ENCODE data around the gene CLIC3. TPM values are rescaled to one million over a fixed set of nuclear protein-coding genes. Genes with fewer than 3 reads are reported as not detected.

CLIC3 gene
- total RNA-seq, 1 donor: 2.5 TPM

DNA sequence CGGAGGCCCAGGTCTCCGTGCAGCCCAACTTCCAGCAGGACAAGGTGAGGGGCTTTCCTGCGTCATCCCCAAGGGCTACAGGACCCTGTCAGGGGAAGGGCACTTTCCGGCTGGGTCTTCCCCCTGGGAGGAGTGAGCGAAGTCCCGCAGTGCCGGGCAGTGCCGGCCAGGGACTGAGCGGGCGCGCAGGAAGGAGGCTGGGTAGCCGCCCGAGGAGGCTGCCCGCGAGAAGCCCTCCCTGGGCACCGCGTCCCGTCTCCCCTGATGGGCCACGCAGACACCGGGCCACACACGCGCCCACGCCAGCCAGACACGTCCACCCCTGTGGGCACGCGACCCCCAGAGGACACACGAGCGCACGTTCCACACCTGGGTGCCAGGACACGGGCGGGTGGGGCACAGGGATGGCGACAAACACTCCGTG, 18.7 kb downstream of the CLIC3 start:
- Histone ChIP-seq H3K36me3 (ENCODE audit: insufficient read depth, low read length) (no peaks in the 10 kb centered on the region), H3K4me3 (ENCODE audit: insufficient read depth, low read length) (peak overlapping the region; percentile 68), H2AFZ (ENCODE audit: low read length) (peak overlapping the region; percentile 74), H3K9me3 (ENCODE audit: low read depth, low read length) (no peaks in the 10 kb centered on the region), H3K27ac (ENCODE audit: low read depth, low read length) (no peak overlapping the region), H3K4me2 (ENCODE audit: insufficient read depth, low read length) (peak overlapping the region; percentile 76), H4K20me1 (ENCODE audit: insufficient read depth, low read length) (no peaks in the 10 kb centered on the region), H3K4me1 (ENCODE audit: insufficient read depth, low read length) (peaks cover 5% of the 10 kb centered on the region), H3K79me2 (ENCODE audit: insufficient read depth, low read length) (no peaks in the 10 kb centered on the region), H3K27me3 (ENCODE audit: insufficient read depth, low read length) (no peaks in the 10 kb centered on the region)
- DNase-seq (ENCODE audit: insufficient read length, low spot score, missing footprints): no peak
- no peak for TF ChIP-seq CTCF (IDR thresholded peaks at IDR 0.05; ENCODE audit: extremely low read depth, low read depth, low read length)

GRCh38 chr9:136977223-136977622, 19.1 kb downstream of the CLIC3 start, which contains the start of gene PTGDS:
Gene PTGDS (plus strand): TSS chr9:136977504. CDS start chr9:136977579, 75 bp downstream.
- no peaks in the 10 kb centered on the region for H4K20me1 ChIP-seq (ENCODE audit: insufficient read depth, low read length)
- no peaks in the 10 kb centered on the region for H3K27me3 ChIP-seq (ENCODE audit: insufficient read depth, low read length)
- peak within 1 kb of the TSS; percentile 76 for H3K4me2 ChIP-seq (ENCODE audit: insufficient read depth, low read length)
- H3K4me1 ChIP-seq (ENCODE audit: insufficient read depth, low read length): peaks cover 5% of the 10 kb centered on the region
- no peak for DNase-seq (ENCODE audit: insufficient read length, low spot score, missing footprints)
- no peaks in the 10 kb centered on the region for H3K36me3 ChIP-seq (ENCODE audit: insufficient read depth, low read length)
- H3K79me2 ChIP-seq (ENCODE audit: insufficient read depth, low read length): no peaks in the 10 kb centered on the region
- peak within 1 kb of the TSS; percentile 68 for H3K4me3 ChIP-seq (ENCODE audit: insufficient read depth, low read length)
- TF ChIP-seq CTCF (IDR thresholded peaks at IDR 0.05; ENCODE audit: extremely low read depth, low read depth, low read length): no peak
- no peak within 1 kb of the TSS for H3K27ac ChIP-seq (ENCODE audit: low read depth, low read length)
- H2AFZ ChIP-seq (ENCODE audit: low read length): peak within 1 kb of the TSS; percentile 74
- H3K9me3 ChIP-seq (ENCODE audit: low read depth, low read length): no peaks in the 10 kb centered on the region

GRCh38 chr9:136975644-136976043, 20.7 kb downstream of the CLIC3 start:
- H3K27ac ChIP-seq (ENCODE audit: low read depth, low read length): no peak overlapping the region
- H3K4me1 ChIP-seq (ENCODE audit: insufficient read depth, low read length): peaks cover 5% of the 10 kb centered on the region
- H3K79me2 ChIP-seq (ENCODE audit: insufficient read depth, low read length): no peaks in the 10 kb centered on the region
- no peak overlapping the region for H3K4me2 ChIP-seq (ENCODE audit: insufficient read depth, low read length)
- H3K27me3 ChIP-seq (ENCODE audit: insufficient read depth, low read length): no peaks in the 10 kb centered on the region
- H3K4me3 ChIP-seq (ENCODE audit: insufficient read depth, low read length): no peak overlapping the region
- peak; percentile 97 for DNase-seq (ENCODE audit: insufficient read length, low spot score, missing footprints)
- no peaks in the 10 kb centered on the region for H4K20me1 ChIP-seq (ENCODE audit: insufficient read depth, low read length)
- H2AFZ ChIP-seq (ENCODE audit: low read length): no peak overlapping the region
- TF ChIP-seq CTCF (IDR thresholded peaks at IDR 0.05; ENCODE audit: extremely low read depth, low read depth, low read length): peak; percentile 30
- H3K9me3 ChIP-seq (ENCODE audit: low read depth, low read length): no peaks in the 10 kb centered on the region
- no peaks in the 10 kb centered on the region for H3K36me3 ChIP-seq (ENCODE audit: insufficient read depth, low read length)

DNA sequence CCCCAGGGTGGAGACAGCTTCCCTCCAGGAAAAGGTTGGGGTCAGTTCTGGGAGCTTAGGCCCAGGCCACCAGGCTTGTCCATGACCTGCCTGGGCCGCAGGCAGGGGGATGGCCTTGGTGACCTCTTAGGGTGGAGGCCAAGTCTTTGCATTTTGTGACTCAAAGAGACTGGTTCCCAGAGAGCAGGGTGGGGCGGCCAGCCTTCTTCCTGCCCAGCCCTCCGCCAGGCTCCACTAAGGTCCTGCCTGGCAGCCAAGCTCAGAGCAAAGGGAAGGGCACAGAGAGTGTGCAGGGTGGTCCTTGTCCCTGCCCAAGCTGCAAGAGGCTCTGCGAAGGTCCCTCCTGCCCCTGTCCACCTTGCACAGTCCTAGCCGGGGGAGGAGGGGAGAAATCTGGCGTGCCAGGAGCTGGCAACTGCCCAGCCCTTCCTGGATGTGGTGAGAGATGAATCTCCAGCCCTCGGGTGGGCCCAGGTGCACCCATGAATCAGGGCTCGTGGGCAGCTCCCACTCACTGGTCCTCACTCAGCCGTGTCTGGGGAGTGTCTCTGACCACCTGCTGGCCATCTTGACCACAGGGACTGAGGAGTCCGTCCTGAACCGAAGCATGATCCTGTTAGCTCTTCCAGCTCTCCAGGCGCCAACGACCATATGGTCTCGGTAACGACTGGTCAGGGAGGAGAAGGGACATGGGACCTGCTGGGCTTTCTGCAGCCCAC, 21.4 kb downstream of the CLIC3 start:
- Histone ChIP-seq H3K4me1 (ENCODE audit: insufficient read depth, low read length) (peaks cover 5% of the 10 kb centered on the region), H3K4me2 (ENCODE audit: insufficient read depth, low read length) (no peak overlapping the region), H3K79me2 (ENCODE audit: insufficient read depth, low read length) (no peaks in the 10 kb centered on the region), H2AFZ (ENCODE audit: low read length) (no peak overlapping the region), H4K20me1 (ENCODE audit: insufficient read depth, low read length) (no peaks in the 10 kb centered on the region), H3K27me3 (ENCODE audit: insufficient read depth, low read length) (no peaks in the 10 kb centered on the region), H3K27ac (ENCODE audit: low read depth, low read length) (no peak overlapping the region), H3K36me3 (ENCODE audit: insufficient read depth, low read length) (no peaks in the 10 kb centered on the region), H3K9me3 (ENCODE audit: low read depth, low read length) (no peaks in the 10 kb centered on the region), H3K4me3 (ENCODE audit: insufficient read depth, low read length) (no peak overlapping the region)
- TF ChIP-seq CTCF (IDR thresholded peaks at IDR 0.05; ENCODE audit: extremely low read depth, low read depth, low read length): no peak
- DNase-seq (ENCODE audit: insufficient read length, low spot score, missing footprints): no peak
